K562 (cell line): Measurements from ENCODE around the gene DHRS4L2. TPM values are rescaled to one million over a fixed set of nuclear protein-coding genes. Genes with fewer than 3 reads are reported as not detected.

Experiments used
- ATF6 ChIP-seq: sonication (generic); formaldehyde crosslinking; IDR thresholded peaks from 2 replicates; pipeline ENCODE4 v1.4.0; 2020; ENCODE audit warnings: mild to moderate bottlenecking, missing genetic modification reagents
- BRD4 ChIP-seq: fragments of 200-600 bp; sonication (generic); IDR thresholded peaks from 2 replicates; pipeline ENCODE4 v1.6.1; 2017; ENCODE audit warnings: inconsistent platforms
- CBX3 ChIP-seq, 2 experiments: IDR thresholded peaks; 1 replicate in 1 of 2; 2 replicates in 1 of 2; pipeline ENCODE4 v1.6.1; 2012; ENCODE audit warnings: inconsistent platforms in 2 of 2, low read length in 2 of 2, borderline replicate concordance in 1 of 2, control low read depth in 1 of 2
- GABPA ChIP-seq: fragments of 200-800 bp; sonication (Bioruptor generic); conservative IDR thresholded peaks from 2 replicates; pipeline ENCODE4 v1.6.1; 2016; ENCODE audit warnings: low read depth, missing genetic modification characterization, missing compliant biosample characterization
- GTF3C2 ChIP-seq: IDR thresholded peaks from 3 replicates; pipeline ENCODE4 v1.6.1; 2011; ENCODE audit warnings: borderline replicate concordance, mild to moderate bottlenecking, moderate library complexity; ENCODE audit not compliant: insufficient read length; ENCODE audit errors: extremely low read depth
- ILF3 ChIP-seq: fragments of 450-650 bp; IDR thresholded peaks from 2 replicates; pipeline ENCODE4 v1.6.1; 2018; ENCODE audit warnings: antibody characterized with exemption, mild to moderate bottlenecking, moderate library complexity, borderline replicate concordance
- KDM4B ChIP-seq, 2 experiments: fragments of 450-650 bp in 1 of 2; sonication (generic) in 1 of 2; IDR thresholded peaks; 2 replicates each; pipeline ENCODE4 v1.6.1; 2016 to 2017; ENCODE audit warnings: borderline replicate concordance in 2 of 2, antibody characterized with exemption in 1 of 2, low read depth in 1 of 2, mild to moderate bottlenecking in 1 of 2
- NR2F6 ChIP-seq: fragments of 450-650 bp; formaldehyde crosslinking; IDR thresholded peaks from 2 replicates; pipeline ENCODE4 v1.4.0; 2020; ENCODE audit warnings: mild to moderate bottlenecking
- PATZ1 ChIP-seq: fragments of 250-450 bp; sonication (Bioruptor Pico); IDR thresholded peaks from 2 replicates; pipeline ENCODE4 v1.5.0; 2020; ENCODE audit warnings: mild to moderate bottlenecking, borderline replicate concordance
- POLR2A ChIP-seq: fragments of 450-650 bp; conservative IDR thresholded peaks from 2 replicates; pipeline ENCODE4 v1.6.1; 2016
- POLR2B ChIP-seq: fragments of 450-650 bp; IDR thresholded peaks from 2 replicates; pipeline ENCODE4 v1.6.1; 2018; ENCODE audit warnings: low read depth; ENCODE audit not compliant: partially characterized antibody
- PTBP1 ChIP-seq: fragments of 200-400 bp; formaldehyde crosslinking; IDR thresholded peaks from 2 replicates; pipeline ENCODE4 v1.6.1; 2017; ENCODE audit warnings: low read depth, low read length
- SMAD2 ChIP-seq: fragments of 150-350 bp; IDR thresholded peaks from 2 replicates; pipeline ENCODE4 v1.6.1; 2014; ENCODE audit warnings: low read depth, mild to moderate bottlenecking, low read length
- SMARCC2 ChIP-seq: fragments of 450-650 bp; IDR thresholded peaks from 2 replicates; pipeline ENCODE4 v1.6.1; 2017; ENCODE audit warnings: antibody characterized with exemption, moderate library complexity, mild to moderate bottlenecking, low read depth
- TCF3 ChIP-seq: sonication (generic); formaldehyde crosslinking; IDR thresholded peaks from 2 replicates; pipeline ENCODE4 v1.4.0; 2020; ENCODE audit warnings: mild to moderate bottlenecking, missing genetic modification reagents
- TCFL5 ChIP-seq: fragments of 250-450 bp; sonication (Bioruptor Pico); conservative IDR thresholded peaks from 2 replicates; pipeline ENCODE4 v1.6.1; 2021; ENCODE audit warnings: mild to moderate bottlenecking, moderate library complexity, matching md5 sums
- TRIM24 ChIP-seq, 2 experiments: fragments of 450-650 bp; IDR thresholded peaks; 2 replicates each; pipeline ENCODE4 v1.6.1; 2016
- ZC3H4 ChIP-seq: sonication (generic); formaldehyde crosslinking; IDR thresholded peaks from 2 replicates; pipeline ENCODE4 v1.9.0; 2021; ENCODE audit warnings: missing genetic modification reagents, borderline replicate concordance
- ZNF239 ChIP-seq: fragments of 250-450 bp; sonication (Bioruptor Pico); IDR thresholded peaks from 2 replicates; pipeline ENCODE4 v1.4.0; 2020; ENCODE audit warnings: mild to moderate bottlenecking
- ZNF395 ChIP-seq: fragments of 200-800 bp; sonication (Bioruptor generic); IDR thresholded peaks from 2 replicates; pipeline ENCODE4 v1.6.1; 2017; ENCODE audit warnings: missing genetic modification characterization, missing compliant biosample characterization
- ZNF586 ChIP-seq: fragments of 450-650 bp; formaldehyde crosslinking; conservative IDR thresholded peaks from 2 replicates; pipeline ENCODE4 v1.4.0; 2020; ENCODE audit warnings: mild to moderate bottlenecking, moderate library complexity
- polyA plus RNA-seq, 8 experiments: library from polyadenylated mRNA; depleted of rRNA in 4 of 8; stranded (reverse) in 5 of 8; unstranded in 3 of 8; fragments of >200 nt; fragmentation: Nextera tagmentation in 2 of 8; fragmentation: Illumina TruSeq in 1 of 8; extraction: Ambion mirVana in 2 of 8; extraction: Trizol in 1 of 8; gene quantifications; 2 replicates each; pipeline versions ENCODE4 v1.2.1 to v1.2.3, GENCODE V29; 2011 to 2014; ENCODE audit warnings: inconsistent platforms in 1 of 8, missing spikeins in 1 of 8
- total RNA-seq, 7 experiments: library from RNA; depleted of rRNA in 6 of 7; stranded (reverse); fragments of >200 nt in 6 of 7; fragmentation: Illumina TruSeq in 2 of 7; extraction: Trizol in 2 of 7; gene quantifications; 2 replicates each; pipeline versions ENCODE4 v1.2.1 to v1.2.3, GENCODE V29; 2011 to 2021; ENCODE audit warnings: low replicate concordance in 1 of 7

Gene DHRS4L2
- total and polyA plus RNA-seq, 9 of the 15 experiments (the other 6 are each of a cell fraction or from before 2014, with no cell fraction given): 2.3 to 13.7 (median 8.1) TPM

- TF ChIP-seq SMAD2: no peak
- TF ChIP-seq POLR2A: no peak
- TF ChIP-seq GTF3C2: no peak
- no peak for TF ChIP-seq ZNF395 (CRISPR knock-in tag)
- no peak for TF ChIP-seq PTBP1
- TF ChIP-seq ZNF586 (CRISPR knock-in tag): no peak
- no peak for TF ChIP-seq KDM4B (IDR thresholded peaks at IDR 0.05; ENCODE audit: borderline replicate concordance in 2 of 2, low read depth in 1 of 2)
- peak; percentile 69 for TF ChIP-seq TCF3 (CRISPR knock-in tag)
- TF ChIP-seq ZNF239 (CRISPR knock-in tag): peak; percentile 80
- no peak for TF ChIP-seq NR2F6 (CRISPR knock-in tag)
- TF ChIP-seq ZC3H4 (CRISPR knock-in tag): no peak
- TF ChIP-seq TRIM24 (IDR thresholded peaks at IDR 0.05): peak in 1 of 2 experiments; percentile 63; a peak in 2 of 4 replicates
- no peak for TF ChIP-seq BRD4
- TF ChIP-seq POLR2B: no peak
- no peak for TF ChIP-seq SMARCC2
- no peak for TF ChIP-seq ILF3
- TF ChIP-seq GABPA (tag): no peak
- TF ChIP-seq CBX3 (IDR thresholded peaks at IDR 0.05; ENCODE audit: borderline replicate concordance in 1 of 2, low read length in 2 of 2): no peak
- no peak for TF ChIP-seq PATZ1 (CRISPR knock-in tag)
- peak; percentile 94 for TF ChIP-seq TCFL5 (CRISPR knock-in tag)
- TF ChIP-seq ATF6 (CRISPR knock-in tag): no peak
Measured at GRCh38 chr14:23939607-23940326, 49.0 kb upstream of the DHRS4L2 start (continued).
